ENCODE results near the gene ITGB1BP1.

GRCh38 chr2:9441556-9441955 lies 18.2 kb upstream of the ITGB1BP1 start:
- no peak for TF ChIP-seq TAF1 (IDR thresholded peaks at IDR 0.05; ENCODE audit: borderline replicate concordance, low read depth, low read length)
- TF ChIP-seq CTCF (IDR thresholded peaks at IDR 0.05 in 2 of 3, conservative IDR thresholded peaks at IDR 0.05 in 1 of 3; ENCODE audit: control insufficient read depth in 2 of 3, extremely low read depth in 1 of 3, insufficient read depth in 1 of 3, low read depth in 3 of 3, low read length in 3 of 3): no peak
- TF ChIP-seq SPI1 (IDR thresholded peaks at IDR 0.05; ENCODE audit: borderline replicate concordance, insufficient read depth, low read depth, low read length): no peak
- TF ChIP-seq ZNF274 (IDR thresholded peaks at IDR 0.05; ENCODE audit: insufficient read depth, insufficient read length): no peak
- TF ChIP-seq SMAD5 (IDR thresholded peaks at IDR 0.05; ENCODE audit: low read depth): no peak

Data from GM12878 (cell line).